ENCODE results near the gene VAV1.

The VAV1 gene, protein sequence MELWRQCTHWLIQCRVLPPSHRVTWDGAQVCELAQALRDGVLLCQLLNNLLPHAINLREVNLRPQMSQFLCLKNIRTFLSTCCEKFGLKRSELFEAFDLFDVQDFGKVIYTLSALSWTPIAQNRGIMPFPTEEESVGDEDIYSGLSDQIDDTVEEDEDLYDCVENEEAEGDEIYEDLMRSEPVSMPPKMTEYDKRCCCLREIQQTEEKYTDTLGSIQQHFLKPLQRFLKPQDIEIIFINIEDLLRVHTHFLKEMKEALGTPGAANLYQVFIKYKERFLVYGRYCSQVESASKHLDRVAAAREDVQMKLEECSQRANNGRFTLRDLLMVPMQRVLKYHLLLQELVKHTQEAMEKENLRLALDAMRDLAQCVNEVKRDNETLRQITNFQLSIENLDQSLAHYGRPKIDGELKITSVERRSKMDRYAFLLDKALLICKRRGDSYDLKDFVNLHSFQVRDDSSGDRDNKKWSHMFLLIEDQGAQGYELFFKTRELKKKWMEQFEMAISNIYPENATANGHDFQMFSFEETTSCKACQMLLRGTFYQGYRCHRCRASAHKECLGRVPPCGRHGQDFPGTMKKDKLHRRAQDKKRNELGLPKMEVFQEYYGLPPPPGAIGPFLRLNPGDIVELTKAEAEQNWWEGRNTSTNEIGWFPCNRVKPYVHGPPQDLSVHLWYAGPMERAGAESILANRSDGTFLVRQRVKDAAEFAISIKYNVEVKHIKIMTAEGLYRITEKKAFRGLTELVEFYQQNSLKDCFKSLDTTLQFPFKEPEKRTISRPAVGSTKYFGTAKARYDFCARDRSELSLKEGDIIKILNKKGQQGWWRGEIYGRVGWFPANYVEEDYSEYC

DNA sequence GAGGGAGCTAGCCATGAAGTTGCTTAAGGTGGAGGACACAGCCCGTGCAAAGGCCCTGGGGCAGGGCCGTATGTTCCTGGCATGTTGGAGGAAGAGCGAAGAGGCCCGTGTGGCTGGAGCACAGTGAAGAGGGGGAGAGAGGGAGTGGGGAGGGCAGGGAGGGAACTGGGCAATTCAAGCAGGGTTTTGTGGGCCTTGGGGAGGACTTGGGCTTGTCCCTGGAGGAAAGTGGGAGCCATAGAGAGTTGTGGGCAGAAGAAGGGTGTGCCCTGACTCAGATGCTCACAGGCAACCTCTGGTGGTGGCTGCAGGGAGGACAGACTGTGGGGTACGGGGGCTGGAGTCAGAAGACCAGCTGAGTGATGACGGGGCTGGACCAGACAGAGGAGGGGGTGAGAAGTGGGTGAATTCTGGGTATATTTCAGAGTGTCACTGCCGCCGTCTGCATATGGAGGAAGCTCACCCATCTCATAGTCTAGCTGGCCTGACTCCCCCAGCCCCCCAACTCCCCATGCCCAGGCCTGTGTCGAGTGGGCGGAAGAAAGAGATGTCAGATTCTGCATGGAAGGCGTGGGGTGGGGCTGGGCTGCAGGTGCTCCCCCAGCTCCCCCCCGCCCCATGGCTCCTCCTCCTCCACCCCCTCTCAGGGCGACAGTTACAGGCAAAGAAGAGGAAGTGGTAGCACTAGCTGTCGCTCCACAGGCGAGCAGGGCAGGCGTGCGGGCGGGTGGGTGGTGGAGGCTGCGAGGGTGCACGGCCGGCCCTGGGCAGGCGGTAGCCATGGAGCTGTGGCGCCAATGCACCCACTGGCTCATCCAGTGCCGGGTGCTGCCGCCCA, at the start of gene VAV1:
Gene VAV1 (plus strand): TSS at position 681 of the 838 bp plus-strand sequence. CDS start 100 bp downstream, at position 781.
- DNase-seq, result no peak

DNA sequence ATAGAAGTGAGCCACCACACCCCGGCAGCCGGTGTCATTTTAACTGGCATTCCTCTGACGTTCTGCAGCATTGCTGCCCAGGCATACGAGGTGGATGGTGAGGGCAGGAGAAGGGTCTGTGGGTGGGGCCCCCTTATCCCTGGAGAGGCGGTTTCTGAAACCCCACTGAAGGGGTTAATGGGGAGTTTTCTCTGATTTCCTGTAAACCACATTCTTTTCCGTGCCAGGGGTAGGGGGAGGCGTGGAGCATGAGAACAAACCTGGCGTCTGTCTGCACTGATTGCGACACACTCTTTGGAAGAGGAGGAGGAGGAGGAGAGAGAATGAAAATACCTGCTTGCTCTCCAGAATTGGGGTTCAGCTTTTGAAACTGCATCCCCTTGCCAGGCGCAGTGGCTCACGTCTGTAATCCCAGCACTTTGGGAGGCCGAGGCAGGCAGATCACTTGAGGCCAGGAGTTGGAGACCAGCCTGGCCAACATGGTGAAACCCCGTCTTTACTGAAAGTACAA, 49.3 kb upstream of the VAV1 start:
- DNase-seq, result no peak

DNA sequence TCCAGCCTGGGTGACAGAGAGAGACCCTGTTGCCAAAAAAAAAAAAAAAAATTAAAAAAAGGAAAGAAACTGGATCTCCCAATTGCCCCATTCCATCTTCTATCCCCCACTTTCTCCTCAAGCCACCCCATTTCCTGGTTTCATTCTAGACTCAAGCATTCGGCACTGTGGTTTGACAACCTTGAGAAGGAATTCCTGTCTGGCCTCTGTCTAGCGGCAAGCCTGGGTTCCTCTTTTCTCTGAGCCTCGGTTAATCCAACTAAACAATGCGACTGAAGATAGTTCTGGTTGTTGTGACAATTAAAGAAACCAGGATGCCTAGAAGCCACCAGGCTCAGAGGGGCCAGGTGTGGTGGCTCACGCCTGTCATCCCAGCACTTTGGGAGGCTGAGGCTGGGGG, 48.8 kb upstream of the VAV1 start:
- DNase-seq, result no peak

DNA sequence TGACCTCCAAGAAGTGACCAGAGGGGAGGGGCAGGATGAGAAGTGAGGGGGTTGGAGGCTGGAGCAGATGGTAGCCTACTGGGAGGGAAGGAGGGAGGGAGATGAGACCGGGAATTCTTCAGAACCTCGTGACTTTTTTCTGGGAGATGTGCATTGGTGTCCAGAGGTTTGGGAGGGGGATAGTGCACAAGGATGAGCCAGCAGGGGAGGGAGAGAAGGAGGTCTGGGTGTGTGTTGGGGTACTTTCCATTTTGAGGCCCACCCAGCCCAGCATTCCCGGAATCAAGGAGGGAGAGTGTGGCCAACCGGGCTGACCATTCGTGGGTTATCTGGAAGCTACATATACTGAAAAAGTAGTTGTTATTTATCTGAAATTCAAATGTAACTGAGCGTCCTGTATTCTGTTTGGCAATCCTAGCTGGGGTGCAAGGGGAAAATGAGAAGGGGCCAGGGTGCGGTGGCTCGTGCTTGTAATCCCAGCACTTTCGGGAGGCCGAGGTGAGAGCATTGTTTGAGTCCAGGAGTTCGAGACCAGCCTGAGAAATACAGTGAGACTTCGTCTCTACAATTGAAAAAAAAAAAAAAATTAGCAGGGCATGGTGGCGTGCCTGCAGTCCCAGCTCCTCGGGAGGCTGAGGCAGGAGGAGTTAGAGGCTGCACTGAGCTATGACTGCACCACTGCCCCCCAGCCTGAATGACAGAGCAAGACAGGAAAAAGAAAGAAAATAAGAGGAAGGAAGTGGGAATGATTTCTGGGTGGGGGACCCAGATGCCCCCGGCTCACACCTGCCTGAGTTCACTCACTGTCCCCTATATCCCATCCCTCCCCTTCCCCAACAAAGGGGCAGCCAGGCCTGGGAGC, 47.6 kb upstream of the VAV1 start:
- DNase-seq, result no peak

DNA sequence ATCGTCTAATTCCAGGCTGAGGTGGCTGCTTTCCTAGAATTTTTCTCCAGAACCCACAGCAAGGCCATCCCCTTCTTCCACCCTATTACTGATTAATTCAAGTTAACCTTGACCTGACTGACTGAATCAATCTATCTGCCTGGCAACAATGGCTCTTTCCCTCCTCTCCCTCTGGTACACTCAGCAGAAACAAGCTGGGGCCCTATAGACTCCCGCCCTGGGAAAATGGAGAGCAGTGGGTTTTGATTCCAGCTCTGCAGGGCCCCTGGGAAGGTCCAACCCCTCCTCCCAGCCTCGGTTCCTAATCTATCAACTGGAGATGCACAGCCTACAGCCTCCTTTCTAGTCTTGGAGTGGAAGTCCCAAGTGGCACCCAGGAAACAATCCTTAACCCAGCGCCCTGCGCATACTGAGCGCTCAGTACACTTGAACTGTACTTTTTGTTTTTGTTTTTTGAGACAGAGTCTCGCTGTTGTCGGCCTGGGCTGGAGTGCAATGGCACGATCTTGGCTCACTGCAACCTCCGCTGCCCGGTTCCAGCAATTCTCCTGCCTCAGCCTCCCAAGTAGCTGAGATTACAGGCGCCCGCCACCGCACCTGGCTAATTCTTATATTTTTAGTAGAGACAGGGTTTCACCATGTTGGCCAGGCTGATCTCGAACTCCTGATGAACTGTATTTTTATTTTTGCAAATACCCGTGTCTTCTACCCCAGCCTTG, 46.8 kb upstream of the VAV1 start:
- no peak for DNase-seq

DNA sequence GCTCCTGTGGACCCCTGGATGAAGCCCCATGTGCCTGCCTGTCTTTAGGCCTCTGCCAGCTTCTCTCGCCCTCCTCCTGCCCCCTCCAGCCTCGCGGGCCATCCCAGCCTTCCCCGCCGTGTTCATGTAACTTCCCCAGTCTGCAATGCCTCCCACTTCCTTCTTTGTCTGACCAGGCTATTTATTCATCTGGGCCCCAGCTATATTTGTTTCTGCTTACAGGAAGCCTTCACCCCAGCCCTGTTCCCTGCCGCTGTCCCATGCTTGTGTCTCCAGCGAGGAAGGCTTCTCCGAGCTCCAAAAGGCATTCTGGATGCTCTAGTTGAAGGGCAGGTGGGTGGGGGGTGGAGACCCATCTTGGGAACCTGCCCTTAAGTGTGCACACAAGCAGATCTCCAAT, 44.2 kb upstream of the VAV1 start:
- DNase-seq, result no peak

DNA sequence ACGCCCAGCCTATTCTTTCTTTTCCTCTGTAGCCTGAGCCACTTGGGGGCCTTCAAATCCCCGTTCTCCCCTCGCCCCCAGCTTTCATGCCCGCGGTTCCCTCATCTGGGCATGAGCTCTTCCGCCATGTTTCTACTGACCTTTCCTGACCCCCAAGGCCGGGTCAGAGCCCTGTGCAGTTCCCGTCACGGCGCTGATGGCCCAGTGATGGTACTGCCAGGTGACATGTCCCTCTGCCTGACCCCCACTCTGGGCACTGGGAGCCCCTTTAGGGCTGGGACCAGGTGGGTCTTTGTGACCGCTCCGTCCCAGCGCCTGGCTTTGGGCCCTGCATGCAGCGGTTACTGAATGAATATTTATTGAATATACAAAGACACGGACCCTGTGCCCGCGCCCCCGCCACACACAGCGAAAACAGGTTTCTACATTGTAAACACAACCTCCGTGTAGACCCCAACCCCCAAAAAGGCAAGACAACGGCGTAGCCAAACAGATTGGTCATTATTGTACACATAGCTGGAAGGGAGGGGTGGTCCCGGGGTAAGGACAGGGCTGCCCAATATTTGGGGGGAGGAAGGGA, 42.8 kb upstream of the VAV1 start:
- DNase-seq, result no peak

DNA sequence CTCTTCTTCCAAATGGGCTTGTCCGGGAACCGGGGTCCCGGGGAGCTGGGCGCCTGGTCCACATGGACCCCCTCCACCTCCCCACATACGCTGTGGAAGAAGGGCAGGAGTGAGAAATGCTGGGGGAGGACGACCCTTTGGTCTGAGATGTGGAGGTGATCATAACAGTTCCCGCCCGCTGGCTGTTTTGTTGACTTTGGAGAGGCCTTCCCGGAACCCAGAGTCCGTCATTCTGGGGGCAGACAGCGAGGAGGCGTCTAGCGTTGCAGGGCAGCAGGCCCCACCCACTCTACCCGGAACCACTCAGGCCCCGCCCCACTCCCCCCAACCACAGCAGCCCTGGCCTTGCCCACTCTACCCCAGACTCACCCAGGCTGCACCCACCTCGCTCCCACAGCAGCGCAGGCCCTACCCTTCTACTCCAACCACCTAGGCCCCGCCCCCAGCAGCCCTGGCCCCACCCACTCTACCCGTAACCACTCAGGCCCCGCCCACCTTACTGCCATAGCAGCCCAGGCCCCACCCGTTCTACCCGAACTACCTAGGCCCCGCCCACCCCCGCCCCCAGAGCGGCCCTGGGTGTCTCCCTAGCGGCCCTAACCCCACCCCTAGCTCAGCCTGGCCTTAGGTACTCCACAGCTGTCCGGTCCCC, 42.2 kb upstream of the VAV1 start:
- no peak for DNase-seq

DNA sequence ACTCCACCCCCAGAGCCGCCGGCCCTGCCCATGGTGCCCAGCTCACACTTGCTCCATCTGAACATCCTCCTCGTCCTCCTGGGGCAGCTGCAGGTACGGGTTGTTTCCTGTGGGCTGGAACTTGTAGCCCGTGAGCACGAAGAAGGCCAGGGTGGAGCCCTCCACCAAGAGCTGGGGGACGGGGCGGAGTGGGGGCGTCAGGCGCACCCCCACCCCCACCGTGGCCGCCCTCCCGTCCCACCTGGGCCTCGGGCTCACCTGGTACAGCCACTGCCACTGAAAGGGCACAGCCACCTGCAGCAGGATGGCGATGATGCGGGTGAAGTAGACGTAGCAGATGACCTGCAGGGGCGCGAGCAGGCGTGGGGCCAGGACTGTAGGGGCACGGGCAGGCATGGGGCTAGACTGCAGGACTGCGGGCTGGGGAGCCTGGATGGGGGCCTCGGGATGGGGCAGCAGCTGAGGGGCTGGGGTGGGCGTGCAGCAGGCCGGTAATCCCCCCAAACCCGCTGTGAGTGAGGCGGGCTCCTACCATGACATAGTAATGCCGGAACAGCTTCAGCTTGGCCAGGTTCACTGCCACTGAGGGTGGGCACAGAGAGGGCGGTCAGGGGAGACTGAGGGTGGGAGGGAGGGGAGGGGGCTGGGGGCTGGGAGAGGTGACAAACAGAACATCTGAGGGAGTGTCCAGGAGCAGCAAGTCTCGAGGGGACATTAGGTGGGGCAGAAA, 41.4 kb upstream of the VAV1 start:
- no peak for DNase-seq

DNA sequence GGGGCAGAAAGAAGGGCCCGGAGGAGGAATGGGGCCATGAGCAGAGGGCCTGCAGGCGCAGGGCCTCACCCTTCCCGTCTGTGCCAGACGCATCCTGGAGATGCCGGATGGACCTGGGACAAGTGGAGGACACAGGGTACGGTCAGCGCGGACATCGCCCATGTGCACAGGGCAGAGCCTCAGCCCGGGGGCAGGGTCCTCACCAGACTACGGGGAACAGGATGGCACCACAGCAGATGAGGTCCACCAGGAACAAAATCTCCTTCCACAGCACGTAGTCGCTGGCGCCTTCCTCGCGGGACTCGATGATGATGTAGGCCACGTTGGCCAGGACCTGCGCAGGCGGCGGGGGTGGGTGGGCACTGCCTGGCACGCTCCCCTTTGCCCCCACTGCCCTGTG, 40.7 kb upstream of the VAV1 start:
- no peak for DNase-seq

DNA sequence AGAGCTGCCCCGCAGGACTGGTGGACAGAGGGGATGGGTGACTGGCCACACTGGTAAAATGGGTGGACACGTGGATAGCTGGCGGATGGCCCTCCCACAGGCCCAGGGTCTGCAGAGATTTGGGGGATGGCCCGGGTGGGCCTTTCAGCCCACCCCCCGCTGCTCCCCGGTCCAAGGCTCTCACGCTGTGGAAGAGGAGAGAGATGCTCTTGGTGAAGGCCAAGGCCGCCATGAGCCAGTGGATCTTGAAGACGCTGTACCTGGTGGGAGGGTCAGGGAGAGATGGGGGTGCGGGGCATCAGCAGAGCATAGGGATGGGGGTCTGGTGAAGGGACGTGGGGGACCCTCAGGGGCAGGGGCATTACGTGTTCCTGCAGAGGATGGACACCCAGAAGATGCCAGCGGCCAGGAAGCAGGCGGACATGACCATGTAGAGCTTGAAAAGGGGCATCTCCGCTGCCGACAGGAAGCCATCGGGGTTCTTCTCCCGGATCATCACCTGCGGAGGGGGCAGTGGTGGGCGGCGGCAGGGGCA, 39.6 kb upstream of the VAV1 start:
- DNase-seq, result no peak

DNA sequence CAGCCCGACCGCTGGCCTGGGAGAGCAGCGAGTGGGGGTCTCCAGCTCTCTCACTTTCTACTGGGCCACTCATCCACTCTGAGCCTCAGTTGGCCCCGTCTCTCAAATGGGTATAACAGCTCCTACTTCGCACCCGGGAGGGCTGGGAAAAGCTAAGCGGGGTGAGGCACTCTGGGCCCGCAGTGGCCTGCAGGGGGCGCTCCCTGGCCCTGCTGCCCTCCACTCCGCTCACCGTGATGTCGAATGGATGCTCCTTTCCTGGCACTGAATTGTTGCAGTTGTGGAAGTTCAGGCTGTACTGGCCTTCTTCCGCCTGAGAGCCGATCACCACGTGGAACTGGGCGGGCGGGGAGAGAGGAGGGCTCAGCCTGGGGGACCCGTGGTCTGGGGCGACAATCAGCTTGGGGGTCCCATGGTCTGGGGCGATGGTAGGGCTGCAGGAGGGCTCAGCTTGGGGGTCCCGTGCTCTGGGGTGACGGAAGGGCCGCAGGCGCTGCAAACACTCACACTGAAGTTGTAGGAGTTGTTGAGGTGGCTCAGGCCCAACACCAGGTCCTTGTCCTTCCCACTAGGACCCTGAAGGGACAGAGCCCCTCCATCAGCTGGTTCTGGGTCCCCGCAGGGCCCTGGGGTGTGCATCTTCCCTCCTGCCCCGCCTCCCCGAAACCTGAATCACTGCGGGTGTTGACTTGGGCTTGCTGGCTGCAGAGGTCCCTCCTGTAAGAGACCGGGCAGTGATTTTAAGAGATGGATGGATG, 39.0 kb upstream of the VAV1 start:
- no peak for DNase-seq

DNA sequence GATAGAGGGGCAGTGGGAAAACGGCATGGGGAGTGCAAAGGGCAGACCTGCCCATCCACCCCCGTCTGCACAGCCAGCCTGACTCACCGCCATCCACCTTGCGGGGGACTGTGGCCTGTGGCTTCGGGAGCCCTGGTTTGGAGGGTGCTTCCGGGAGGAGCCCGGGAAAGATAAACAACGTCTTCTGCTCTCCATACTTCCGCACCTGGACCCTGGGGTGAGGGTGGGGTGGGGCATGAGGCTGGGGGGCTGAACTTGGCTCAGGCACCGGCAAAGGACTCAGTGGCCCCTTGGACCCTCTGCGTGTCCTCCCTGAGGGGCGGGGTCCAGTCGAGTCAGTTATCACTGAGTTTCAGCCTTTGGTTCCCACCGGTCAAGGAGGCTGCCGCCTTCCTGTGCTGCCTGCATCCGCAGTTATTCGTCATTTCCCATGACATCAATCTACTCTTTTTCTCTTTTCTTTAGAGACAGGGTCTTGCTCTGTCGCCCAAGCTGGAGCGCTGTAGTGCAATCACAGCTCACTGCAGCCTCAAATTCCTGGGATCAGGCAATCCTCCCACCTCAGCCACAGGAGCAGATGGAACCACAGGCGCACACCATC, 38.3 kb upstream of the VAV1 start:
- no peak for DNase-seq

DNA sequence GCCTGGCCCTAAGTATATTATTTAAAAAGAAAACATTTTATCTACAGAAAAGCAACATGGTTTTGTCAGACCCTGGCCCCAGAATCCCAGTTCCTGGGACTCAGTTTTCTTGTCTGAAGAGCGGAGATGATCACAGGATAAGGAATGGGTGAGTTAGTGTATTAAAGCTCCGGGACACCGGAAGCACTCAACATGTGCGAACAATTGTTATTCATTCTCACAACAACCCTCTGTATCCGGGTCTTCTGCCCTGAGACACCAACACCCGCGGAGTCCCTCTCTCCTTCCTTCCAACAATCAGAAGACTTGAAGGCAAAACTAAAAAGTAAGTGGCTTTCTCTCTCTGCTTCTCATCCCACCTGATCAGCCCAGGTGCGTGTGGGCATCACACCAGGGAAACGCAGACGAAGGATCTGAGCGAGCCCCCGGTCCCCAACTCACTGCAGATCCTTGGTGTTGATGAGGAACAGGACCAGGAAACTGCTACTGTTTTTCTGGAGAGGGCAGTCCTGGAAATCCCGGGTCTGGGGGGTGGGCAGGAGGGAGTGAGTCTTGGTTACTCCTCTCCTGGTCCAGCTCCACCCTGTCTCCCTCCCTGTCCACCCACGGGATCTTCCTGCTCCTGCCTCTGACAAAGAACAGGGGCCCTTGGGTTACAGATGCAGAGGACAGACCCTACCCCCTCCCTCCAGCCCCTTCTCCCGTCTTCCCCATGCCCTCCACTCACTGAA, 37.2 kb upstream of the VAV1 start:
- no peak for DNase-seq

DNA sequence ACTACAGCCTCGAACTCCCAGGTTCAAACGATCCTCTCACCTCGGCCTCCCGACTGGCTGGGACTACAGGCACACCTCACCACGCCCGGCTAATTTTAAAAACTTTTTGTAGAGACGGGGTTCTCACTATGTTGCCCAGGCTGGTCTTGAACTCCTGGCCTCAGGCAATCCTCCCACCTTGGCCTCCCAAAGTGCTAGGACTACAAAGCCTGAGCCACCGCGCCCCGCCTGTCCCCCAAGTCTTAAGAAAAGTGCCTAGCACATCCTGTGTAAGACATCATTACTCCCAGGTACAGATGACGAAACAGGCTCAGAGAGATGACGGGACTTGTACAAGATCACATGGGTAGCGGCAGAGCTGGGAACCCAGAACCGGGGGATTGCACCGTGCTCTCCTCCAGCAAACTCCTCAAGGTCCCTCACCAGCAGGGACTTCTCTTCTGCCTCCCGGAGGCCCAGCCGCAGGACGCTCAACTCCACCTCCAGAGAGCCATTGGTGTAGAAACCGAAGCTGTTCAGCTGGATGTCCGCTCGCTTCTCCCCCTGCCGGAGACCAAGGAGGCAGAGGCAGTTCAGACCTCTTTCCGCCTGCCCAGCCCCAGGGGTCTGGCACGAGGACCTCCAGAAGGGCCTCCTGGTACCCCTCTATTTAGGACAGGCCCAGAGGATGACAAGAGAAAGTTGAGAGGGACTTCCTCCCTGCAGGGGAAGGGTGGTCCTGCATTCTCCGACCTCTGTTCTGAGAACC, 36.2 kb upstream of the VAV1 start:
- peak; percentile 60 for DNase-seq

DNA sequence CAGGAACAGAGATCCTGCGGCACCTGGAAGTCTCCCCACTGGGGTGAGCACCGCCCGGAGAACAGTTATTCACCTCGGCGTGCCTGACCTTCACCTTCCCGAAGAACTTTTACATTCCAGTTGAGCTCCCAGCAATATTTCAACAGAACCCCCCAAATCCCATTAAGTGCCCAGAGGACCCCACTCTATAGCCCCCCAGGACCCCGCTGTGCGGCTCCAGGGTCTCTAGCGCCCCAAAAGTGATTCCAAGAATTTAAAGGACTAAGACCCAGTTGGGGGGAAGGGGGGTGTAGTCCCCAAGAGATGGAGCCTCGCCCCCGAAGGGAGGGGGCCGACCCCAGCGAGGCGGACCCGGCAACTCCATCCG, 35.6 kb upstream of the VAV1 start:
- no peak for DNase-seq
